MM.1S (cell line): ENCODE measurements around the gene KPNA1.

Experiments
- CTCF ChIP-seq: fragments of 300-600 bp; sonication (generic); IDR thresholded peaks from 2 replicates; pipeline ENCODE4 v1.5.1; 2016; ENCODE audit warnings: antibody characterized with exemption, low read length, mixed read lengths
- EZH2 ChIP-seq: fragments of 300-600 bp; sonication (generic); optimal IDR thresholded peaks from 2 replicates; pipeline ENCODE3; 2017; ENCODE audit warnings: low read depth, mild to moderate bottlenecking, antibody characterized with exemption, low read length, mixed read lengths
- EZH2phosphoT487 ChIP-seq: fragments of 300-600 bp; sonication (generic); IDR thresholded peaks from 2 replicates; pipeline ENCODE4 v1.6.1; 2018; ENCODE audit warnings: antibody characterized with exemption, low read length

- TF ChIP-seq CTCF (no peak), EZH2 (no peak), EZH2phosphoT487 (no peak)
These were observed 131.7 kb downstream of the KPNA1 start, which contains the start of gene MIX23 for GRCh38 chr3:122382888-122383666.
